HepG2 (cell line): ENCODE results near the gene ANTKMT. TPM values are rescaled to one million over a fixed set of nuclear protein-coding genes. Genes with fewer than 3 reads are reported as not detected.
A peak's percentile ranks its signal among the peaks of the same experiment; 100 is the strongest.

Experiments used
- ARNT ChIP-seq: fragments of 450-650 bp; IDR thresholded peaks from 2 replicates; pipeline ENCODE4 v1.6.1; 2017
- CCAR2 ChIP-seq: fragments of 200-400 bp; formaldehyde crosslinking; optimal IDR thresholded peaks from 2 replicates; pipeline ENCODE3; 2018; ENCODE audit warnings: low read depth, mild to moderate bottlenecking, low read length, moderate library complexity
- CHD2 ChIP-seq: IDR thresholded peaks from 2 replicates; pipeline ENCODE4 v1.6.1; 2011; ENCODE audit warnings: low read depth, low read length, improper control_type of control experiment
- CREB1 ChIP-seq, 2 experiments: fragments of 450-650 bp in 1 of 2; IDR thresholded peaks; 2 replicates each; pipeline ENCODE4 v1.6.1; 2016 to 2017; ENCODE audit warnings: control low read depth in 1 of 2, mild to moderate bottlenecking in 1 of 2, missing compliant biosample characterization in 1 of 2, missing genetic modification characterization in 1 of 2
- ELF1 ChIP-seq: sonication (generic); formaldehyde crosslinking; IDR thresholded peaks from 2 replicates; pipeline ENCODE4 v1.4.0; 2020; ENCODE audit warnings: missing genetic modification reagents
- IRF2 ChIP-seq: IDR thresholded peaks from 2 replicates; pipeline ENCODE4 v1.6.1; 2018; ENCODE audit warnings: missing genetic modification reagents, missing compliant biosample characterization
- MAF1 ChIP-seq: sonication (generic); formaldehyde crosslinking; IDR thresholded peaks from 2 replicates; pipeline ENCODE4 v1.5.0; 2020; ENCODE audit warnings: missing genetic modification reagents, borderline replicate concordance
- MAFF ChIP-seq: IDR thresholded peaks from 2 replicates; pipeline ENCODE4 v1.6.1; 2011; ENCODE audit warnings: low read depth, low read length, improper control_type of control experiment
- MLLT10 ChIP-seq: sonication (generic); formaldehyde crosslinking; IDR thresholded peaks from 2 replicates; pipeline ENCODE4 v1.4.0; 2020; ENCODE audit warnings: missing genetic modification reagents
- MTF1 ChIP-seq: sonication (generic); formaldehyde crosslinking; IDR thresholded peaks from 2 replicates; pipeline ENCODE4 v1.5.0; 2020; ENCODE audit warnings: missing genetic modification reagents
- NKX3-1 ChIP-seq: sonication (generic); formaldehyde crosslinking; IDR thresholded peaks from 2 replicates; pipeline ENCODE4 v1.5.0; 2020; ENCODE audit warnings: missing genetic modification reagents
- NR1H2 ChIP-seq: sonication (generic); formaldehyde crosslinking; IDR thresholded peaks from 2 replicates; pipeline ENCODE4 v1.8.1; 2022; ENCODE audit warnings: low read depth, missing genetic modification reagents, borderline replicate concordance
- ONECUT2 ChIP-seq: sonication (generic); formaldehyde crosslinking; IDR thresholded peaks from 2 replicates; pipeline ENCODE4 v1.4.0; 2020; ENCODE audit warnings: missing genetic modification reagents
- TEAD2 ChIP-seq: sonication (generic); formaldehyde crosslinking; IDR thresholded peaks from 2 replicates; pipeline ENCODE4 v1.9.0; 2021; ENCODE audit warnings: missing genetic modification reagents
- TMF1 ChIP-seq: sonication (generic); formaldehyde crosslinking; IDR thresholded peaks from 2 replicates; pipeline ENCODE4 v1.8.1; 2022; ENCODE audit warnings: low read depth, missing genetic modification reagents
- ZNF615 ChIP-seq: sonication (generic); formaldehyde crosslinking; IDR thresholded peaks from 2 replicates; pipeline ENCODE4 v1.5.0; 2020; ENCODE audit warnings: mild to moderate bottlenecking, missing genetic modification reagents, borderline replicate concordance
- ZNF652 ChIP-seq: IDR thresholded peaks from 2 replicates; pipeline ENCODE4 v1.6.1; 2016; ENCODE audit warnings: low read depth, borderline replicate concordance
- ZNF7 ChIP-seq: IDR thresholded peaks from 2 replicates; pipeline ENCODE4 v1.6.1; 2016; ENCODE audit warnings: missing biosample characterization, missing genetic modification reagents
- ZNF713 ChIP-seq: sonication (generic); formaldehyde crosslinking; IDR thresholded peaks from 2 replicates; pipeline ENCODE4 v1.4.0; 2020; ENCODE audit warnings: mild to moderate bottlenecking, missing genetic modification reagents
- polyA plus RNA-seq, 8 experiments: library from polyadenylated mRNA; depleted of rRNA in 3 of 8; stranded (reverse) in 7 of 8; unstranded in 1 of 8; fragments of >200 nt; fragmentation: Illumina TruSeq in 4 of 8; extraction: Trizol in 4 of 8; gene quantifications; 2 replicates each; pipeline versions ENCODE4 v1.2.1 to v1.2.3, GENCODE V29; 2011 to 2016; ENCODE audit warnings: low read depth in 4 of 8, missing spikeins in 1 of 8, mixed read lengths in 1 of 8; ENCODE audit not compliant: insufficient read depth in 1 of 8
- total RNA-seq, 5 experiments: library from RNA; depleted of rRNA; stranded (reverse); fragments of >200 nt; fragmentation: Illumina TruSeq; extraction: Trizol; gene quantifications; 2 replicates each; pipeline ENCODE4 v1.2.3, GENCODE V29; 2016; ENCODE audit warnings: low read depth in 1 of 5
- TF ChIP-seq, protein P1 (sequence below): sonication (generic); formaldehyde crosslinking; IDR thresholded peaks from 2 replicates; pipeline ENCODE4 v1.8.1; 2022; ENCODE audit warnings: low read depth, mild to moderate bottlenecking, missing genetic modification reagents
- TF ChIP-seq, protein P2 (sequence below): IDR thresholded peaks from 2 replicates; pipeline ENCODE4 v1.6.1; 2016; ENCODE audit warnings: control low read depth
- TF ChIP-seq, protein P3 (sequence below): sonication (generic); formaldehyde crosslinking; IDR thresholded peaks from 2 replicates; pipeline ENCODE4 v1.4.0; 2020; ENCODE audit warnings: mild to moderate bottlenecking, missing genetic modification reagents
- TF ChIP-seq, protein P4 (sequence below): IDR thresholded peaks from 2 replicates; pipeline ENCODE4 v1.6.1; 2016; ENCODE audit warnings: mild to moderate bottlenecking
- TF ChIP-seq, protein P5 (sequence below): sonication (generic); formaldehyde crosslinking; conservative IDR thresholded peaks from 2 replicates; pipeline ENCODE4 v1.4.0; 2020; ENCODE audit warnings: missing genetic modification reagents

The ANTKMT gene
- total and polyA plus RNA-seq, 2 of the 13 experiments (the other 11 are each of a cell fraction or from before 2014, with no cell fraction given), result 7.5 to 47.8 TPM

DNA sequence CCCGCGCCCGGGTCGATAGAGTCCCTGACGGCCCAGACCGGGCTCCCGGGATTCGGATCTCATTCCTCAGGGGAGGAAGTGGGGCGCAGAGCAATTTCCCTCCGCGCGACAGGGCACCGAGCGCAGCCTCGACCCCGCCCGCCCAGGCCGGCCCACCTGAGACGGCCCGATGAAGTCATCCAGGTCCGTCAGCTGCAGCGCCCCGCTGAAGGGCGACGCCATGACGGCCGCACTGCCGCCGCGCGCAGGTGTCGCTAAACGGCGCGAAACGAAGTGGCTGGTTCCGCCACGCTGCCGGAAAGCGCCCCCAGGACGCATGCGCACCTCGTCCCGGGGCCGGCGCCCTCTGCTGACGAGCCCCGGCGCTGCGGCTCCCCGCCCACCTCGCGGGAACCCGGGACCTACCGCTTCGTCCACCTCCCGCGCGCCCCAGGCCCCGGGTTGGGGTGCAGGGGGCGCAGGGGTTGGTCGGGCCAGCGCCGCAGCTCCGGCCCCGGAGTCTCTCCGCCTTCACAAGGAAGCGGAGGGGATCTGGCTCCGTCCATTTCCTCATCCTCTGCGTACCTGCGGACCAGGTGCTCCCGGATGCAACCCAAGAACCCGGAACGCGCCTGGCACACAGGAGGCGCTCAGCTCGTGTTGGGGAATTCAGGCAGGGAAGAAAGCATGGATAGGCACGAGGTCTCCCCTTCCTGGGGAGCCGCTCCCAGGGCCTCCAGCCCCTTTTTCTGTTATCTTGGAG lies 20.0 kb downstream of the ANTKMT start, which contains the start of gene CIAO3 (continued):
- TF ChIP-seq, protein P1, sequence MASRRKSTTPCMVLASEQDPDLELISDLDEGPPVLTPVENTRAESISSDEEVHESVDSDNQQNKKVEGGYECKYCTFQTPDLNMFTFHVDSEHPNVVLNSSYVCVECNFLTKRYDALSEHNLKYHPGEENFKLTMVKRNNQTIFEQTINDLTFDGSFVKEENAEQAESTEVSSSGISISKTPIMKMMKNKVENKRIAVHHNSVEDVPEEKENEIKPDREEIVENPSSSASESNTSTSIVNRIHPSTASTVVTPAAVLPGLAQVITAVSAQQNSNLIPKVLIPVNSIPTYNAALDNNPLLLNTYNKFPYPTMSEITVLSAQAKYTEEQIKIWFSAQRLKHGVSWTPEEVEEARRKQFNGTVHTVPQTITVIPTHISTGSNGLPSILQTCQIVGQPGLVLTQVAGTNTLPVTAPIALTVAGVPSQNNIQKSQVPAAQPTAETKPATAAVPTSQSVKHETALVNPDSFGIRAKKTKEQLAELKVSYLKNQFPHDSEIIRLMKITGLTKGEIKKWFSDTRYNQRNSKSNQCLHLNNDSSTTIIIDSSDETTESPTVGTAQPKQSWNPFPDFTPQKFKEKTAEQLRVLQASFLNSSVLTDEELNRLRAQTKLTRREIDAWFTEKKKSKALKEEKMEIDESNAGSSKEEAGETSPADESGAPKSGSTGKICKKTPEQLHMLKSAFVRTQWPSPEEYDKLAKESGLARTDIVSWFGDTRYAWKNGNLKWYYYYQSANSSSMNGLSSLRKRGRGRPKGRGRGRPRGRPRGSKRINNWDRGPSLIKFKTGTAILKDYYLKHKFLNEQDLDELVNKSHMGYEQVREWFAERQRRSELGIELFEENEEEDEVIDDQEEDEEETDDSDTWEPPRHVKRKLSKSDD (CRISPR knock-in tag), result peak; percentile 86; the same call in 1 of the 2 replicates
- TF ChIP-seq, protein P2, sequence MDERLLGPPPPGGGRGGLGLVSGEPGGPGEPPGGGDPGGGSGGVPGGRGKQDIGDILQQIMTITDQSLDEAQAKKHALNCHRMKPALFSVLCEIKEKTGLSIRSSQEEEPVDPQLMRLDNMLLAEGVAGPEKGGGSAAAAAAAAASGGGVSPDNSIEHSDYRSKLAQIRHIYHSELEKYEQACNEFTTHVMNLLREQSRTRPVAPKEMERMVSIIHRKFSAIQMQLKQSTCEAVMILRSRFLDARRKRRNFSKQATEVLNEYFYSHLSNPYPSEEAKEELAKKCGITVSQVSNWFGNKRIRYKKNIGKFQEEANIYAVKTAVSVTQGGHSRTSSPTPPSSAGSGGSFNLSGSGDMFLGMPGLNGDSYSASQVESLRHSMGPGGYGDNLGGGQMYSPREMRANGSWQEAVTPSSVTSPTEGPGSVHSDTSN (CRISPR knock-in tag), result no peak
- TF ChIP-seq TEAD2 (CRISPR knock-in tag) (no peak), MAF1 (no peak; the same call in 1 of the 2 replicates), ZNF652 (CRISPR knock-in tag) (no peak), MLLT10 (no peak), NR1H2 (CRISPR knock-in tag) (no peak), ARNT (no peak), ZNF615 (CRISPR knock-in tag) (no peak), ONECUT2 (CRISPR knock-in tag) (no peak), ZNF713 (CRISPR knock-in tag) (peak; percentile 33; the same call in 1 of the 2 replicates), NKX3-1 (CRISPR knock-in tag) (no peak), MTF1 (no peak), CHD2 (peak; percentile 71), CCAR2 (no peak), TMF1 (CRISPR knock-in tag) (peak; percentile 73; the same call in 1 of the 2 replicates), ELF1 (peak; percentile 98), IRF2 (CRISPR knock-in tag) (peak; percentile 94), CREB1 (IDR thresholded peaks at IDR 0.05) (peak; percentile 86), CREB1 (CRISPR knock-in tag; IDR thresholded peaks at IDR 0.05) (peak; percentile 54; the same call in 1 of the 2 replicates), ZNF7 (CRISPR knock-in tag) (no peak), MAFF (no peak)
- TF ChIP-seq, protein P3, sequence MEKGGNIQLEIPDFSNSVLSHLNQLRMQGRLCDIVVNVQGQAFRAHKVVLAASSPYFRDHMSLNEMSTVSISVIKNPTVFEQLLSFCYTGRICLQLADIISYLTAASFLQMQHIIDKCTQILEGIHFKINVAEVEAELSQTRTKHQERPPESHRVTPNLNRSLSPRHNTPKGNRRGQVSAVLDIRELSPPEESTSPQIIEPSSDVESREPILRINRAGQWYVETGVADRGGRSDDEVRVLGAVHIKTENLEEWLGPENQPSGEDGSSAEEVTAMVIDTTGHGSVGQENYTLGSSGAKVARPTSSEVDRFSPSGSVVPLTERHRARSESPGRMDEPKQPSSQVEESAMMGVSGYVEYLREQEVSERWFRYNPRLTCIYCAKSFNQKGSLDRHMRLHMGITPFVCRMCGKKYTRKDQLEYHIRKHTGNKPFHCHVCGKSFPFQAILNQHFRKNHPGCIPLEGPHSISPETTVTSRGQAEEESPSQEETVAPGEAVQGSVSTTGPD (CRISPR knock-in tag), result no peak
- TF ChIP-seq, protein P4, sequence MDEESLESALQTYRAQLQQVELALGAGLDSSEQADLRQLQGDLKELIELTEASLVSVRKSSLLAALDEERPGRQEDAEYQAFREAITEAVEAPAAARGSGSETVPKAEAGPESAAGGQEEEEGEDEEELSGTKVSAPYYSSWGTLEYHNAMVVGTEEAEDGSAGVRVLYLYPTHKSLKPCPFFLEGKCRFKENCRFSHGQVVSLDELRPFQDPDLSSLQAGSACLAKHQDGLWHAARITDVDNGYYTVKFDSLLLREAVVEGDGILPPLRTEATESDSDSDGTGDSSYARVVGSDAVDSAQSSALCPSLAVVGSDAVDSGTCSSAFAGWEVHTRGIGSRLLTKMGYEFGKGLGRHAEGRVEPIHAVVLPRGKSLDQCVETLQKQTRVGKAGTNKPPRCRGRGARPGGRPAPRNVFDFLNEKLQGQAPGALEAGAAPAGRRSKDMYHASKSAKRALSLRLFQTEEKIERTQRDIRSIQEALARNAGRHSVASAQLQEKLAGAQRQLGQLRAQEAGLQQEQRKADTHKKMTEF (CRISPR knock-in tag), result peak; percentile 87
- TF ChIP-seq, protein P5, sequence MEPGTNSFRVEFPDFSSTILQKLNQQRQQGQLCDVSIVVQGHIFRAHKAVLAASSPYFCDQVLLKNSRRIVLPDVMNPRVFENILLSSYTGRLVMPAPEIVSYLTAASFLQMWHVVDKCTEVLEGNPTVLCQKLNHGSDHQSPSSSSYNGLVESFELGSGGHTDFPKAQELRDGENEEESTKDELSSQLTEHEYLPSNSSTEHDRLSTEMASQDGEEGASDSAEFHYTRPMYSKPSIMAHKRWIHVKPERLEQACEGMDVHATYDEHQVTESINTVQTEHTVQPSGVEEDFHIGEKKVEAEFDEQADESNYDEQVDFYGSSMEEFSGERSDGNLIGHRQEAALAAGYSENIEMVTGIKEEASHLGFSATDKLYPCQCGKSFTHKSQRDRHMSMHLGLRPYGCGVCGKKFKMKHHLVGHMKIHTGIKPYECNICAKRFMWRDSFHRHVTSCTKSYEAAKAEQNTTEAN (CRISPR knock-in tag), result no peak
